Skeletal muscle cell (primary cell): Measurements from ENCODE around the gene DNAL1.
A peak's percentile ranks its signal among the peaks of the same experiment; 100 is the strongest.

ENCODE experiments used
- DNase-seq: peaks from one replicate; pipeline ENCODE4 v3.0.0-alpha.2; 2010; ENCODE audit warnings: low read depth
- H3K4me3 ChIP-seq: 2 replicates; pipeline ENCODE4 v1.5.1; 2011; ENCODE audit warnings: low read depth, mild to moderate bottlenecking, control low read depth, low read length, moderate library complexity

Gene DNAL1

DNA sequence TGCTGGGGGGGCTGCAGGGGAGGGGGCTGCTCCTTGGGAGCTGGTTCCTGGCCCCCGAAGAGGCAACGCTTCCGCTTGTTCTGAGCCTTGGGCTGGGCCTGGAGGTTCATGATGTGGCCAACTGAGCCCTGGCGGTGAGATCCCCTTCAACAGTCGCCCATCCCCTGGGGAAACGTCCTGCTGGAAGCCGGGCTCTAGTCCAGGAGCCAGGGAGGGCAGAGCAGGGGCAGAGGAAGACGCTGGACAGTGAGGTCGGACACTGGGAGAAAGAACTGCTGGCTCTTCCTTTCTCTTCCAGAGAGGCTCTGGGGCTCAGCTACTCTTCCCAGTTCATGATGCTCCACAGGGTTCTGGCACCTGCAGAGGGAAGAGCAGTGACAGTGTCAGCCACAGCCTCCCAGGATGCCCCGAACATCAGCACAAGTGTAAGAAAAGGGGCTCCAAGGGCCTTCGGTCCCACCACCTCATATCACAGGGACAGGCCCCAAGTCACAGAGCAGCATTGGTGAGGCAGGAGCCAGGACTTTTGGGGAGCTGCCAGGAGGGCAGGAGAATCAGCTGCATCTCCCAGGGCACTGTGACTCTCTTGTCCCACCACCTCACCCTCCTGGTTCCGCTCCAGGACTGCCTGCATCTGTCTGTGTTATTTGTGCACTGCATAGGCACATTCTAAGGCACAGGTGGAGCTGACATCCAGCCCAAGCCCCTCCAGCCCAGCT is 95.3 kb downstream of the DNAL1 start:
- H3K4me3 ChIP-seq: no peak overlapping the region
- no peak for DNase-seq

DNA sequence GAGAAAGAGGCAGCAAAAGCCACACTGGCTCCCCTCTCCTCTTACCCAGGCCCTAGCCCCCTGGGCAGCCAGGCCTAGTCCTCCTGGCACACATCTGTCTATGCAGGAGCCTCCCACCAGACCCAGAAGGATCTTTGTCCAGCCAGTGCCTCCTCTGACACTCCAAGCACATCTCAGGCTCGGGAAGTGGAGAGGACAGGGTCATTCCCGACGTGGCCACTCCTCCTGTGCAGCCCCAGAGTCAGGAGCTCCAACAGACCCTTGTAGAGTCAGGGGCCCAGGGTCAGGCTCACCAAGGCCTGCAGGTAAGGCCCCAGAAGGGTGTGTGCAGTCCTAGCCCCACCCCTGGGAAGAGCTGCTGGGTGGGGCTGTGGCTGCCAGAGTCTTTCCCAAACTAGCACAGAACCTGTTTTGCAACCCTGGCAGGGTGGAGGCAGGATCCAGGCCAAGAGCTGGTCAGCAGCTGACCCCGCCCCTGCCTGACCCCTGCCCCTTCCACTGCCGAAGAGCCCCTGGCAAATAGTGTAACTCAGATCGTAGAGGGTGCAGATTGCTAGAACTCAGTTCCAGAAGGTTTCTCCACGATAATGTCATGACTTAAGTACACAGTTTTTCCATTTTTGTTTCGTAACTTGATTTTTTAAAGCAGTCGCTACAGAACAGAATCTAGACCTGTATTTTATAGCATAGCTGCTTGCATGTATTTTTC is 96.0 kb downstream of the DNAL1 start:
- H3K4me3 ChIP-seq: no peak overlapping the region
- no peak for DNase-seq

DNA sequence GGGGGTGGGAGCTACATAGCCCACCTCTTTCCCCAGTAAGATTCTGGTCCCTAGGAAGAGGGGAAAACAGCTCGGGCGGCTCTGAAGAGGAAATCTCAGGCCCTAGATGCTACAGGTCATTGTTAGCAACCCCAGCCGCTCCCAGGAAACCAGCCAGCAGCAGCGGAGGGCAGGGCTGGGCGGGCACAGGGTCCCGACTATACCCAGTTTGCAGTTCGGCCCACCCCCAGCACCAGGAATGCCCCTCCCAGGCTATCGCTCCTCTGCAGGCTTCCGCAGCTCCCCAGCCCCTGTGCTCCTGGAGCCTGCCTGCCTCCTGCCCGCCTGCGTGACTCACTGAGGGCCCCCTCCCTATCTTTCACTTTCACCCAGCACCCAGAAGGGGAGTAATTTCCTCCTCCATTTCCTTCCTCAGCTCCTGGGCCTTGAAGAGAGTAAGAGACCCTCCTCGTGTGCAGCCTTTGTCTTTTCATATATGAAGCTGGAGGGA is 96.6 kb downstream of the DNAL1 start:
- peak overlapping the region; percentile 15 for H3K4me3 ChIP-seq
- DNase-seq: no peak

DNA sequence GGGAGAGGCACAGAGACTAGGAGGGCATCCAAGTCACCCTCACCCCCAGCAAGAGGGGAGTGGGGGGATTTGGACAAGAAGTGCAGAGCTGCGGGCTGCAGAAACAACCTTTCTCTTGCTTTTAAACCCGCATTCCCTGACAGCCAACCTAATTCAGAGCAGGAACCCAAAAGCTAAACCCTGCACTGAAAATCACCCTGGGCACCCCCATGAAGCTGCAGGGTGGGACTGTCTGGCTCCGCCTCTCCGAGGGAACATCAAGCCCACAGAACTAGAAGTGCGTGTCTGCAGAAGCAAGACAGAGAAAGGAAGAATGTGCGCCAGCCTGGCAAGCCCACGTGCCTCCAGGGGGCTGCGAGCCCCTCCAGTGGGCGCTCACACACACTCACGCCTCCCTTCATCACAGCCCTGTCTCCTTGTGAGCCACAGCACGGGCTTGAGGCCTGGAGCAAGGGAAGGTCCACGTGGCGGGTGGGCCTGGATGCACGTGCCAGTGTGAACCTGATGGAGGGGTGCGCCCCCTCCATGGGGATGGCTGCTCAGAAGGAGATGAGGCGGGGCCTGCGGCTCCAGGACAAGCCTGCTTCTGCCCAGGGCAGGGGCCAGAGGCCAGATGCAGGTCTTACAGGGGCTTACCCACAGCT is 97.2 kb downstream of the DNAL1 start:
- H3K4me3 ChIP-seq: peak overlapping the region; percentile 15
- DNase-seq: no peak

DNA sequence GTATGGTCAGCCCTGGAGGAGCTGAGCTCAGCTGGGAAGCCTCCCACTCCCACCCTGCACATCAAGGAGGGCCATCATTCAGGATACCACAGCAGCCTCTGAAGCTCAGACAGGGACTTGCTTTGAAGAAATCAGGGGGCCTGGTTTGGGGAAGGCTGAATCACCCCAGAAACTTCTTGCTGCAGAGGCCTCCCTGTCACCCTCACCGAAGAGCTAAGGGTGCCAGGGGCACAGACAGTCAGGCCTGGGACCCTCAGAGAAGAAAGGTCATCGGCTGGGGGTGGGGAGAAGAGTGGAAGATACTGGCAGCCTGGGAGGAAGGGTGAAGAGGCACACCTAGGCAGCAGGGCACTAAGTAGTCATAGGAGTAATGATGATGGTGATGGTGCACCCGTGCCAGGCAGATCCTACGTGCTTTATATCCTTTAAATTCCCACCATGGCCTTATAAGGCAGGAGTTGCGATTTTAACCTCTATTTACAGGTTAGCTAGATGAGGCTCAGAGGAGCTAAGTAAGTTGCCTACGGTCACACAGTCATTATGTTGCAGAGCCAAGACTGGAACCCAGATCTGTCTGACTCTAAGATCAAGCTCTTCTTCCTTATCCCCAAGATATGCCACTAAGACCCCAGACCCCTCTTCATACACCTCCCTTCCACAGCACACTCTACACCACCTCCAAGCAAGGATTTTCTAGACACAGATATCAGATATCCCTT is 97.9 kb downstream of the DNAL1 start:
- DNase-seq: no peak
- no peak overlapping the region for H3K4me3 ChIP-seq

DNA sequence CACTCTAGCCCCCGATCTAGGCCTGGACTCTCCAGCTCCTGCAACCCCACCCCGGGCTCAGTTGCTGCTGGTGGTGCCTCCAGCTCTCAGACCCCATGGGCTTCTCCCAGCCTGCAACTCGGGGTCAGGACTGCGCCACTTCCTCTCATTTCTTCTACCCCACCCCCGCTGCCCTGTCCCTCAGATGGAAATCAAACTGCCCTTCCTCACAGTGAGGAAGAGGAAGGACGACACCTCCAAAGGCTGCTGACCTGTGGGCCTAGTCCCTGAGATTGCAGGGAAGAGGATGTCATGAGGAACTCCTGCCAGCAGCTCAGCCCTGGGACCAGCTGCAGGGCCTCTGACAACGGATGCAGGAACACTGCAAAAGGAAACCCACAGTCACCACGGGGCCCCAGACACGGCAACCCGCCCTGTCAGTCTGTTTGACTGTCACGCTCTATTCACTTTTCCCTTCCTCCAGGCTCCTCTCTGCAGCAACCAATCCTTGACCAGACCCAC is 98.7 kb downstream of the DNAL1 start:
- no peak overlapping the region for H3K4me3 ChIP-seq
- DNase-seq: no peak

DNA sequence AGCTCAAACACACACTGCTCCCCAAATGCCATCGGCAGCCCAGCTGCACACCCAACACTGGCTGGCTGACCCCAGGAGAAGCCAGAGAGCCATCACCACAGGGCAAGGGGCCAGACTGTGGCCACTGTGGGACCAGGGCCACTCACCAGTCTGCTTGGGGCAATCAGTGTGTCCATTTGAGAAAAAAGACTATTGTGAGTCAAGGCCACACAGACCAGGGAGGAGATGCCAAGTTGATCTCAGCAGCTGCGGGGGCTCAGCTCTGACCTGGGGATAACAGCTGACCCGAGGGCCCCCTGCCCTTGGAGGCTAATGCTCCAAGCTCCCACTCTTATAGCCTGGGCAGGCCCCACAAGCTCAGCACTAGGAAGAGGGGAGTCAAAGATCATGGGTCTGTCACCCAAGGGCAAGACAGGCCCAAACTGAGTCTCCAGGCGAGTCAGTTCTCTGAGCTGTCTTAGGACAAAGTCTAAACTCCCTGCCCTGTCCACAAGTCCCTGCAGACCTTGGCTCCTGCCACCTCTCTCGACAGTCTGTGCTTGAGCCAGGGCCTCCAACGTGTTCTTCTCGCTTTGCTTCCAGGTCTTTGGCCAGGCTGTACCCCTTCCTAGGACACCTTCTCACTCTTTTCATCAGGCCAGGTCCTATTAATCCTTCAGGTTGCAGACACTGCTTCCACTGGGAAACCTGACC is 99.5 kb downstream of the DNAL1 start:
- DNase-seq: no peak
- H3K4me3 ChIP-seq: no peak overlapping the region

DNA sequence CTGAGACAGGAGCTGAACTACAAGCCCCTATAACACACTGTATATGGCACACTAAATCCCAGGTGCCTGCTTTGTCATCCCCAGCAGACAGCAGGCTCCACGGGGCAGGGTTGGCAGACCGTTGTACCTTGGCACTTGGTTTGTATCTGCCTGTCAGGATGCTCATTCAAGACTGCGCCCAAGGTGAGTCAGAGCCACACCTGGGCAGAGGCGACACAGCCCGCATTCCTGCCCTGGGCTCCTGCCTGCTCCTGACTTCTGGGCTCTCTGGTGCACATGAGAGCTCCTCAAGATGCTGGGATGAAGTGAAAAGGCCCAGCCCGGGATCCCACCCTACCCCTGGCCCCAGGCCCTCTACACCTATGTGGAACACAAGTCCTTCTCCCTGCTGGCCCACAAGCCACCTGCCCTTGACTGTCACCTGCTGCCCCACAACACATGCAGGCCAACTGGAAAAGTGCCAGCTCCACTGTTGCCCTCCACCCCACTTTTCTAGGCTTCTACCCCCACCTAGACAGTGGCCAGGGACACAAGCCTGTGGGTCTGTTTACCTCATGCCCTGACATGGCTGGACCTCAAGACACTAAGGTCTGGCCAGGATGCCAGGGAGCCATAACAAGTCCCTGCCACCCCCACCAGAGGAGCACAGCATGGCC is 100.2 kb downstream of the DNAL1 start:
- no peak overlapping the region for H3K4me3 ChIP-seq
- no peak for DNase-seq

DNA sequence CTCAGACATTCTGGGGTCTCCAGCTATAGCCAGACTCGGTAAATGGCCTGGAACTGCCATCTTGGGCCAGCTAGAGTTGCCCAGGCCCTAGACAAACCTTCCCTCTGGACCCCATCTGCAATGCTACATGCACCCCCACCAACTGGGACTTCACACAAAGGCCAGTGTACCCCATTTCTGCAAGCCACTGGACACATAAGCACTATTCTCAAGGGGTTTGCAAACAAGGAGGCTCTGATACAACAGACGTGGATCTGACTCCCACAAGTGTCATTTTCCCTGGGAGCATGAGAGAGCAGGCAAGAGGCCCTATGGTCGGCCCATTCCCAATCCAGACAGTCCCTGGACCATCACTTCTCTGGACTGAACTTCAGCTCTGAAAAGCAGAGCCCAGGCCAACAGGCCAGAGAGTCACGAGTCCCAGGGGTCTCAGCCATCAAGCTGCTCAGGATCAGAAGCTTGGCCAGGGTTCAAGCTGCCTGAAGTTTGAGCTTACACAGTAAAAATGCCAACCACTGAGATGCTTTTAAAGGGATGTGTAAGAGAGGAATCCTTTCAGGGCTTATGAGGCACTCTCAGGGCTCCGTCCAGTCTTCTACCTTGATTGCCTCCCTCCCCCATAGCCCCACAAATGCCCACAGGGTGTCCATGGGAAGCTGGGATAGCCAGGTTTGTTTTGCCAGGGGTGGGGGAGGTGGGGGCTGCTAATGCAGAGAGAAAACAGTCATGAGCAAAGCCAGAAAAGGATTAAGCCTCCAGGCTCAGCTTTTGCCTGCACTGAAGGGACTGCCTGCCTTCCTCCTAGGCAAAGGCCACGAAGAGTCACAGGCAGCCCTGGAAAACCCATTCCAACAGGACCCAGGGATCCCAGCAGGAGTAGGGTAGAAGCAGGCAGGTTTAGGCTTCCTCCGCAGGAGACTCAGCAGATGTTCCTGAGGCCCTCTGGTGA is 101.1 kb downstream of the DNAL1 start:
- H3K4me3 ChIP-seq: no peak overlapping the region
- DNase-seq: no peak

DNA sequence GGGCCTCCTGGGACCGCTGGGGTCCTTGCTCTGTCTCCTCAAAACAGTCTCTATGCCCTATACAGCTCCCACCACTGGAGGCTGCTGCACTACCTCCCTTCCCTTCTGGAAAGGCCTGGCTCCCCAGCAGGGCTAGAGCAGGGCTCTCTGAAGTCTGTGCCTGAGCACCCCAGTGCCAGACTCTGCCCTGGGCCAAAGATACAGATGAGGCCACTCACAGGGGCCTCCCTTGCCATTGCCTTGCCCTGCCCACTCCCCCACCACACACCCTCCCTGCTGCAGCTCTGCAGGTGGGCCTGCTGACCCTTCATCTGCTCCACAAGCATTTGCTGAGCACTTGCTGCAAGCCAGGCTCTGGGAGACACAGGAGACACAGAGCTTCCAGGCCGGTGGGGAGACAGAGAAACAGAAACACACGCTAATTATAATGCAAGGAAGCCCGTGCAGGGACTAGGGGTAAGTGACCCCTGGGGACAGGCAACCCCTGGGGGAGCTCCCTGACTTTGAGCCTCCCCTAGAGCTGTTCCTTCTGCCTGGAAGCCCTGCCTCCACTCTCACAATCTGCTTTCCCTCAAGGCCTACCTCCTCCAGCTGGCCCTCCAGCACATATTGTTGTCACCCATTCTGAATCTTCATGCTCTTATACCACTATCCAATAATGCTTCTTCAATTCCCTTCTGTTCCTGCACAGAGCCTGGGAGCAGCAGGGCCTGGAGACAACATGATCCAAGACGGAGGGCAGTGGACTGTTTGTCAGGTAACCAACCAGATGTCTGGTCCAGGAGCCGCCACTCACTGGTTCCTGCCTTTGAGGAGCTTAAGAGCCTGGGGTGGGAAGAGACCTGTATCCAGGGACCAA is 102.0 kb downstream of the DNAL1 start:
- no peak for DNase-seq
- H3K4me3 ChIP-seq: no peak overlapping the region

DNA sequence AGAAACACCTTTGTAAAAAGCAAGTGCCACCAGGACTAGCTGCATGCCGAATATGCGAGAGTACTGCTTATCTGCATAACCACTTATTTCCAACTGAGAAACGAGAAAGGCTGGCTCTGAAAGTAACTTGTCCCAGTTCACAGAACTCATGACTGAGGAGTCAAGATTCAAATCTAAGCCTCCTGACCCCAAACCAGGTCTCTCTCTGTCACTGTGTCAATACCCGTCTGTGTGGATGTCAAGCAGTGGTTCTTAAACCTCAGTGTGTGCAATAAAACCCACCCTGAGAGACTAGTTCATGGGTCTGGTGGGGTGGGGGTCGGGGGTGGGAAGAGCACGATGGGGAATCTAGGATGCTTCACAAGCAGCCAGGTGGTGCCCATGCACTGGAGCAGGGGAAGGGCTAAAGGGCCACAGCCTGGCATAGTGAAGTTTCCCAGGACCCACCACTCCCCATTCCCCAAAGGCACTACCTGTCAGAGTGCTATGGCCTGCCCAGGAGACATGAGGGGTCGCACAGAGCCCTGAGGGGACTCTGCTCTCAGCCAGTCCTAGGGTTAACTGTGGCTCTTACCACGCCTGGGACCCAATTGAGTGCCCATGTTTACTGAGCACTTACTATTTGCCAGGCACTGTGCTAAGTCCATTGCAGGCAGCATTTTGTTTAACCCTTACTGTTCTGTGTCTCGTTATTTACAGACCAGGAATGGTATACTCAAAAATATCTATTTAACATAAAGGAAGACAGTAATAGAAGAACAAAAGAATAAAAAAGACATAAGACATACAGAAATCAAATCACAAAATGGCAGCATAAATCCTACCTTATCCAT is 102.8 kb downstream of the DNAL1 start:
- no peak for DNase-seq
- H3K4me3 ChIP-seq: no peak overlapping the region

DNA sequence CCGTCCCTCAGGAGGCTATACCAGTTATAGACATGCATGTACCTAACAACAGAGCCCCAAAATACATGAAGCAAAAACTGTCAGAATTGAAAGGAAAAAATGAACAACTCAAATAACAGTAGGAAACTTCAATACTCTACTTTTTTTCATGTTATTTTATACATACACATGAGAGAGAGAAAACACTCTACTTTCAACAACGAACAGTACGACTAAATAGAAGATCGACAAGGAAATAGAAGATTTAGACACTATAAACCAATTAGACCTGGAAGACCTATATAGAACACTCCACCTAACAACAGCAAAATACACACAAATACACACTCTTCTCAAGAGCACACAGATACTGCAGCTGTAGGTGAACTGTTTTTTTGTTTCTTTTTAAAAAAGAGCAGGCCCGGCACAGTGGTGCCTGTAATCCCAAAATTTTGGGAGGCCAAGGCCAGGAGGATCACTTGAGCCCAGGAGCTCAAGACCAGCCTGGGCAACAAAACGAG is 104.1 kb downstream of the DNAL1 start:
- no peak for DNase-seq
- no peak overlapping the region for H3K4me3 ChIP-seq

DNA sequence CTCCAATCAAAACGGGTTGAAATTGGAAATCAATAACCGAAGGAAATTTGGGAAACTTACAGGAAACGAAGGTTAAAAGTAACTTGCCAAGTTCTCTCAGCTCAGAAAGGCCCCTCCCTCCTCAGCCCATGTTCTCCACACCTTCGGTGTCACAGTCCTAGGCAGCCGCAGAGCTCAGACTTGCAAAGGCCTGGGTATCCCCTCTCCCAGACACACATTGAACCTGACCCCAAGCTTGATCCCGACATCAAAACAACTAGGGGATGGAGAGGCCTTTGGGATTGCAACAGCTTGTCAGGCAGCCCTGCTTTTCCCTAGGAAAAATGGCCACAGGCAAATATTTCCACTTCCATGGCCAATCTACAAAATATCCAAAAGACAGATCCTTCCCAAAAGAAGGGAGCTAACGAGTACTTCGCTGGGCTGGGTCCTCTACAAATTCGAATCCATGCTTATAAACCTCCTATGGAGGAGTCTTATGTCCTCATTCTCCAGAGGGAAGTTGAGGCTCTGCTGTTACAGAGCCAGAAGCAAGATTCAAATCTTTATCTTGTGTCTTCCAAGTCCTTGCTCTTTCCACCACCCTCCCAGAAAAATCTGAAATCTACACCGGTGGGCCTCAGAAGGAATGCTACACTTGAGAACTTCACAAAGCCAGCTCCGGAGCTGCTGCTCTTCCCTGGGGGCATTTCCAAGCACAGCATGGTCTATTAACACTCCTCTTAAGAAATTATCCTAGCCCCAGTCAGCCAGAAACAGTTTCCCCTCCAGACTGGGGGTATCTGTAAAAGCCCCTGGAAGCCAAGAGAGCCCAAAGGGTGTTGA is 105.1 kb downstream of the DNAL1 start:
- no peak overlapping the region for H3K4me3 ChIP-seq

DNA sequence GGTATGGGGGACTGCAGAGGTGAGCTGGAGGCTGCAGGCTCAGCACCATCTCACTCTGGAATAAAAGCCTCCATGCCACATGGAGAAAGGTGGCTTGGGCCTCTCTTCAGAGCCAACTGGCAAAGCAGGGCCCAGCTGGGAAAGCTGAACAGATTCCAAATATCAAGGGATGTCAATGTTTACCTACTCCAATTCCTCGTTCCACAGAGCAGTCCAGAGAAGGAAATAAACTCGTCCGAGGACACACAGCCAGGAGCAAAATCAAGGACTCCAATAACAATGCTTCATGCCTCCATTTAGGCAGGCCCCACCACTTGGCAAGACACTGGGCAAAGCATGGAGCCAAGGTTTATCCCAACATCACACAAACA is 105.7 kb downstream of the DNAL1 start:
- no peak overlapping the region for H3K4me3 ChIP-seq
- DNase-seq: no peak

More for the DNA sequence above, 105.1 kb downstream of the DNAL1 start:
- DNase-seq: no peak

DNA sequence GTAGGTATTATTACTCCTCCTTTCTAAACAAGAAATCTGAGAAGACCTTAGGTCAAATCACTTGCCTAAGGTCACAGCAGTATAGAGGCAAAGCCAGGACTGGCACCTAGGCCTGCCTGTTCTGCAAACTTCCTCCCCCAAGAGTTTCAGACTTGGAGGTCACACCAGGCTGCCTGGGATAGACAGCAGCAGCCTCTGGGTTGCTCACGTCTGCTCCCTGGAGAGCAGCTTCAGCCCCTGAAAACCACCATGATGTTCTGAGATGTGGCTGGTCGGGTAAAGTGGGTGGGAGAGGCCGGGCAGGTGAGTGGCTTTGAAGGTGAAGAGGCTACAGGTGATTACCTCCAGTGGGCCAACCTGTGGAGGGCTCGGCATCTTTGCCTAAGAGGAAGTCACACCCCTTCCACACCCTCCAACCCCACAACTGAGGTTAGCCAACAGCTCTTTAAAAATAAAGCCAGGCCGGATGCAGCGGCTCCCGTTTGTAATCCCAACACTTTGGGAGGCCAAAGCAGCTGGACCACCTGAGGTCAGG is 106.4 kb downstream of the DNAL1 start:
- DNase-seq: no peak
- no peak overlapping the region for H3K4me3 ChIP-seq
